Upper lobe of left lung (tissue), 4 donors: ENCODE results near the gene CCL20.

Experiments used
- CTCF ChIP-seq, 6 experiments: fragments of 450-650 bp in 4 of 6; fragments of 200-600 bp in 2 of 6; sonication (generic) in 2 of 6; IDR thresholded peaks; one replicate each; pipeline ENCODE4 v1.5.1; 2016 to 2019; ENCODE audit warnings: antibody characterized with exemption in 6 of 6
- POLR2A ChIP-seq, 4 donors: fragments of 450-650 bp; IDR thresholded peaks; one replicate each; pipeline ENCODE4 v1.5.1; 2016 to 2017; ENCODE audit warnings: antibody characterized with exemption in 4 of 4, mild to moderate bottlenecking in 2 of 4

- TF ChIP-seq POLR2A (IDR thresholded peaks at IDR 0.05) = peak in 1 of 4 donors; percentile 30
- no peak for TF ChIP-seq CTCF (IDR thresholded peaks at IDR 0.05)
These were observed 40.2 kb downstream of the CCL20 start for GRCh38 chr2:227853765-227854271.
